Right lung (tissue), 5 donors: ENCODE measurements around the gene IL21. TPM values are rescaled to one million over a fixed set of nuclear protein-coding genes. Genes with fewer than 3 reads are reported as not detected.
A peak's percentile ranks its signal among the peaks of the same experiment; 100 is the strongest.
"Not testable (repeated sequence)": the region's sequence is repeated elsewhere in the genome, so short reads cannot be mapped to it uniquely, and the experiment has no call there.

Source experiments
- DNase-seq, 2 donors: peaks; one replicate each; pipeline ENCODE4 v3.0.0-alpha.2; 2013
- polyA plus RNA-seq, 5 donors: library from polyadenylated mRNA; unstranded; fragments of 120-200 nt; gene quantifications; one replicate each; pipeline versions ENCODE4 v1.2.1 to v1.2.3, GENCODE V29; 2013; ENCODE audit warnings: inconsistent platforms in 1 of 5, low replicate concordance in 1 of 5; ENCODE audit not compliant: insufficient read length in 5 of 5, insufficient read depth in 1 of 5

The IL21 gene
- polyA plus RNA-seq, 5 donors: not detected

- DNase-seq: no peak
Observed at GRCh38 chr4:122577808-122578781, 42.8 kb downstream of the IL21 start.

GRCh38 chr4:122577189-122577553 is 43.7 kb downstream of the IL21 start:
- DNase-seq: no peak

GRCh38 chr4:122576261-122577188 is 44.3 kb downstream of the IL21 start:
- DNase-seq: peak; percentile 20 to 36

GRCh38 chr4:122574347-122574746 is 46.5 kb downstream of the IL21 start:
- not testable (repeated sequence) for DNase-seq

GRCh38 chr4:122562449-122562848 is 58.4 kb downstream of the IL21 start:
- DNase-seq: no peak

Other genes starting within 250 kb of the IL21 start
- gene ADAD1, start 242.1 kb downstream of the IL21 start, polyA plus RNA-seq: not detected
- gene IL2, start 164.3 kb downstream of the IL21 start, polyA plus RNA-seq: not detected
- 1 to 10 TPM; 4.8 to 6.7 (median 5.5) TPM for gene BBS12, start 111.6 kb upstream of the IL21 start, polyA plus RNA-seq
- gene FGF2, start 205.8 kb upstream of the IL21 start, polyA plus RNA-seq: 1 to 10 TPM; 5.7 to 9.1 (median 6.8) TPM